ENCODE measurements around the gene DPH1.

Gene DPH1

DNA sequence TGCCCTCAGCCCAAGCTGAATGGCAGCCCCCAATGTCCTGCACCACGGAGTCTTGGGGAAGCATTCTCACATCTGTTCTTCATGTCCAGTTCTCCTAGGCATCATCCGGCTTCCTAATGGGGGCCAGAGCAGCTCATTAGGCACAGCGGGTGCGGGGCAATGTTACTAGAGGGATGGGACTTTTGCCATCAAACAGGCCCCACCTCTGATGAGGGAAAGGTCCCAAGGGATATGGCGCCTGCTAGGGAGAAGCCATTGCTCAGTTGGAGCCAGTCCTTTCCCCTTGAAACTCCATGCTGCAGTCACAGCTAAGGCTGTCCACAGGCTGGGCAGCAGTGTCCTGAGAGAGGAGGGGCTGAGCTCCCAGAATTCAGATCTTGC is 1.7 kb upstream of the DPH1 start:
- no peak for DNase-seq

DNA sequence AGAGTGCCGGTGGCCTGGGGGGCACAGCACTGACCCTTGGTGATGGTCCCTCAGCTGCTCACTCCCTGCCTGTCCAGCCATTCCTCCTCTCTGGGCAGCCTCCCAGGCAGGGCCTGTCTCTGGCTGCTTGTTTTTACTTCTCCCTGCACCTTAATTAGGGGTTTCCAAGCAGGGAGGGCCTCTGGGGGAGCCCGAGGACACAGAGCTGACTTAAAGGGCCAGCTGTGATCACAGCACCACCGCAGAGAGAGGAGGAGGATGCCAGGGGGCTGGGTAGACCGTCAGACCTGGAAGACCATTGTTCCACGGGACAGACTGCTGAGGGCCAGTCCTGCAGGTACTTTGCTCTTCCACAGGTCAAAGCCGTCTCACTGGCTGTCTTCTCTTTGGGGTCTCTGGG is 1.2 kb upstream of the DPH1 start:
- no peak for DNase-seq

DNA sequence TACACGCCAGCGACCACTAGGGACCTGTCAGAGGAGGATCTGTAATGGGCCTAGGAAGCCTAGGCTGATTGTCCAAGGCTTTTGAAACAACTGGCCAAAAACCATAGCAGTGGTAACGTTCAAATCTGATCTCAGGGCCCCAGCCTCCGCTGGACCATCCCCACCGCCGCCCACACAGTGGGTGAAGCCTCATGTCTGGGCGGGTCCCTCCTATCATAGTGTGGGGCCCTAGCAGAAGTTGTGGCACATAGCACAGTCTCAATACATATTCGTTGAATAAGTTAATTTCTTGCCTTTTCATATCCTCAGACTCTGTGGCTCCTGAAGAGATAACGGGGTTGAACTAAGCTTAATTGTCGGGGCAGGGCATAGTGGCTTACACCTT is 818 bp downstream of the DPH1 start:
- DNase-seq, result no peak

DNA sequence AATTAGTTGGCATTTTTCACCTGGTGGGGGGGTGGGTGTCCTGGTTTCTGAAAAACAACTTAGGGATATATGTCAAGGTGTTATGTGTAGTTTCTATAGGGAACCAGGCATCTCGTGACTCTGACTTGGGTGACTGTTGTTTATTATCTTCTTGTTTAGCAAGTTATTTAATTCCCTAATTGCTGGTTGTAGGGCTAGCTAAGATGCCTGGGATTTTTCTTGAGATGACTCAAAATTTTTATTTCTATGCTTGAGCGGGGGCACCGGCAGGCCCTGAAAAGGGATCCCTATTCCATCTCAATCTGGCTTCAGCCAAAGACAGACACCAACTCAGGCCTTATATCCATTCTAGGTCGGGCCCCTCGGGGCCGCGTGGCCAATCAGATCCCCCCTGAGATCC is 3.2 kb downstream of the DPH1 start:
- DNase-seq, result no peak

DNA sequence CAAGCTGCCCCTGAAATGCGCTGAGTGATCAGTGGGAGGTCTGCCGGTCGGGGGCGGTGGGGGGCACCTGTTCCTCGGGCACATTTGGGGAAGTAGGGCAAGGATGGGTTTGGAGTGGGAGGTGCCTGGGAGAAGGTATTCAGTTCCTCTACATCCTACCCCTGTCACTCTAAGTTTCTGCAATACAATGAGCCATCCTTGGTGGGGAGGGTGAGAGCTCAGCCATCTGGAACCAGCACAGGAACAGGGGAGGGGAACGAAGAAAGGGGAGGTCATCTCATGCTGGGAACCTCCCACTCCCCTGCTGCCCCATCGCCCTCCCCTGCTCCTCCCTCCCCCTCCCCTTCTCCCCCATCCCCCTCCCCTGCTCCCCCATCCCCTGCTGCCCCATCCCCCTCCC is 4.2 kb downstream of the DPH1 start:
- DNase-seq, result no peak

DNA sequence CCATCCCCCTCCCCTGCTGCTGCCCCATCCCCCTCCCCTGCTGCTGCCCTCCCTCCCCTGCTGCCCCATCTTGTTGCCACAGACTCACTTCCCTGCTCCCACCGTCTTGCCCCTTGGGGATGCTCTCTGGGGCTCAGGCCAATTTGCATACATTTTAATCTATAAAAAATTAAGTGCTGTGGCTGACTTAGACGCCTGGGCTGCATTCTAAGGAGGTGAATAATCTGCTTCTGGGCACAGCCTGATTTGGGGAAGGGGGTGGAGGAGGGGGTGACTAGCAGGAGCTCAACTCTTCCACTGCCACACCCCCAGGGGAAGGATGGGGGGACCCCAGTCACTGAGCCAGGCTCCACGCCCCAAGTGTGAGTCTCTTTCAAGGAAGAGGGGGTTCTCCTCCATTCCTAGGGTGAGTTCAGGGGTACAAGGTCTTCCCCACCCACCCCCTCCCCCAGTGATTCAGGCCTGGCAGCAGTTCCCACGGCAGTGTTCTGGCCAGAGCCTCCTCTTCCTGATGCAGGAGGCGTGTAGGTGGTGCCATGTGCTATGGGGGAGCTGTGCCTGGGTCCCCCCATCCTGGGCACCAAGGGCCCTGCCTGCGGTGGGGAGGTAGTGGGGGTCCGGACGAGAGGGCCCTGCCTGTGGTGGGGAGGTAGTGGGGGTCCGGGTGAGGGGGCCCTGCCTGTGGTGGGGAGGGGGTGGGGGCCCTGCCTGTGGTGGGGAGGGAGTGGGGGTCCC is 5.0 kb downstream of the DPH1 start:
- DNase-seq, result no peak

DNA sequence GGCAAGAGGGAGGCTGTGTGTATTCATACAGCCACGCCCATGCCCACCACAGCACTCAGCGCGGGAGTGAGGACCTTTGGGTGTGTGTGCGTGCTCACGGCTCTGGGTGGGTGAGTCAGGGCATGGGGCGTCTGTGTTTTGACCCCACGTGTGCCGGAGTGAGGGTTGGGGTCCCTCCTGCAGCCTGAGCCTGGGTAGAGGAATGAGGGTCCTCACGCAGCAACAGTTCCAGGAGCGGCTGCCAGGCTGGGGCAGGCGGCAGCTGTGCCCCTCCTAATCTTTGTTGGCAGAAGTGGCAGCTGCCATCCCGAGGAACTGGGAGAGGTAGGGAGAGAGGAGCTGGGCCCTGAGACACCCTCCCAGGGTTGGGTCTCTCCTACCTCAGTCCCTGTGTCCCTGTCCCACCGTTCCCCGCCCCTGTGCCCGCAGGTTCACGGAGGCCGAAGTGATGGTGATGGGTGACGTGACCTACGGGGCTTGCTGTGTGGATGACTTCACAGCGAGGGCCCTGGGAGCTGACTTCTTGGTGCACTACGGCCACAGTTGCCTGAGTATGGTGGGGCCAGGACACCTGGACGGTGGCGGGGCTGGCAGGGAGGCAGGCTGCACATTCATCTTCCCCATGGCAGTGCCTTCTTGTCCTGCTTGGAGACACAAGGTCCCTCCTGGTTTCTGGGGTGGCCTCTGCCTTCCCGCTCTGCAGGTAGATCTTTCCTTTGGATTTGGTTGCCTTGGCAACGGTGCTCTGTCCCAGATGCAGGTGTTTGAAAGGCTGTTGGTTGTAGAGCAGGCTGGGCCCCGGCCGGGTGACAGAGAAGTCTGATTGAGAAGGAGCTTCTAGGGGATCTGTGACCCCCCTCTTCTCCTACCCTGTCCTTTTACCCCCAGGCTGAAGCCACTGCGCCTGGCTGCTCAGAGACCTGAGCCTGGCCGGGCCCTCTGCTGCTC is 5.9 kb downstream of the DPH1 start:
- no peak for DNase-seq

DNA sequence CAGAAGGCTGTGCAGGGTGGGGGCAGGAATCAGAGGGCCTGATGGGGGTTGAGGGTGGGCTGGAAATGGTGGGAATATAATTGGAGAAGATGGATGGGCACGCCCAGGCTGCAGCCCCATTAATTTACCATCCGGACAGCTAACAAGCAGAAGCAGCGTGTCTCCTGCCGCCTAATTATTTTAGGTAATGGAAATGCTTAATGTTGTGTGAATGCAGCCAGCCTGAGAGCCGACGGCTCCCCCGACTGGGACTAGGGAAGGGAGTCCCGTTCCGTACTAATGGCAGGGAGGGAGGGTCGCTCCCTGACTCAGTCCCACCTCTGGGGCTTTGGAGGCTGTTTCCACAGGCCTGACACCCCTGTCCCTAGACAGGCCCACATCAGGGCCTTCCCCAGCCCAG is 7.2 kb downstream of the DPH1 start:
- DNase-seq, result no peak

DNA sequence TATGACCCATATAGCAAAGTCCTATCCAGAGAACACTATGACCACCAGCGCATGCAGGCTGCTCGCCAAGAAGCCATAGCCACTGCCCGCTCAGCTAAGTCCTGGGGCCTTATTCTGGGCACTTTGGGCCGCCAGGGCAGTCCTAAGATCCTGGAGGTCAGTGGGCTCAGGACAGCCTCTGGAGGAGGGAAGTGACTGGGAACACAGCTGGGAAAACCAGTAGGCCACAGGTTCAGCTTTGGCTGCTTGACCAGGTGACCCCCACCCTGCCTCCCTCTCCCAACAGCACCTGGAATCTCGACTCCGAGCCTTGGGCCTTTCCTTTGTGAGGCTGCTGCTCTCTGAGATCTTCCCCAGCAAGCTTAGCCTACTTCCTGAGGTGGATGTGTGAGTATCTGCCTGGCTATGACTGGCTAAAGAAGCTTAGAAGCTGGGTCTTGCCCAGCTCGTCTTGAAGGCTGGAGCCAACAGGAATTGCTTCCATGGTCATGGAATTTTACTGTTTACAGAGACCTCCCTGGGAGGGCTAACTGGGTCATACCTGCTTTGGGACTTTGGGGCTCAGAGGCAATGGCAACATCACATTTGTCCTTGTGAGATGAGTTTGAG is 10.4 kb downstream of the DPH1 start:
- DNase-seq, result no peak

DNA sequence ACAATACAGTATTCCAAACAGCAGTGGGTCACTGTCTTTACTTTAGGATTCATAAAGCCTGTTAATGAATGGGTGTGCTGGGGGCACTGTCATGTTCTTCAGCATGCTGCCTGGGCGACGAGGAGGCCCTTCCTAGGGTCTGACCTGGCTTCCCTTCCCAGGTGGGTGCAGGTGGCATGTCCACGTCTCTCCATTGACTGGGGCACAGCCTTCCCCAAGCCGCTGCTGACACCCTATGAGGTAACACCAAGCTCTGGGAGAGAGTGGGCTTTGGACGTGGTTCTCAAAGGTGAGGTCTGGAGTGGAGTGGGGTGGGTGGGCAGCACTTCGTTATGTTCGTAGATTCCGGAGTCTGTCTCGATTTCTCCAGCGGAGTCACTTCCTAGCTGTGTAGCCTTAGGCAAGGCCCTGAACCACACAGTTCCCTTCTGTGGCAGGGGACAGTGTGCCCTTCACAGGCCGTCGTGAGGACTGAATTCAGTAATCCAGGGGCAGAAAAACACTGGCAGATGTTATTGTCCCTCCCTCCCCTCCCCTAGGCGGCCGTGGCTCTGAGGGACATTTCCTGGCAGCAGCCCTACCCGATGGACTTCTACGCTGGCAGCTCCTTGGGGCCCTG is 11.1 kb downstream of the DPH1 start:
- DNase-seq, result no peak

DNA sequence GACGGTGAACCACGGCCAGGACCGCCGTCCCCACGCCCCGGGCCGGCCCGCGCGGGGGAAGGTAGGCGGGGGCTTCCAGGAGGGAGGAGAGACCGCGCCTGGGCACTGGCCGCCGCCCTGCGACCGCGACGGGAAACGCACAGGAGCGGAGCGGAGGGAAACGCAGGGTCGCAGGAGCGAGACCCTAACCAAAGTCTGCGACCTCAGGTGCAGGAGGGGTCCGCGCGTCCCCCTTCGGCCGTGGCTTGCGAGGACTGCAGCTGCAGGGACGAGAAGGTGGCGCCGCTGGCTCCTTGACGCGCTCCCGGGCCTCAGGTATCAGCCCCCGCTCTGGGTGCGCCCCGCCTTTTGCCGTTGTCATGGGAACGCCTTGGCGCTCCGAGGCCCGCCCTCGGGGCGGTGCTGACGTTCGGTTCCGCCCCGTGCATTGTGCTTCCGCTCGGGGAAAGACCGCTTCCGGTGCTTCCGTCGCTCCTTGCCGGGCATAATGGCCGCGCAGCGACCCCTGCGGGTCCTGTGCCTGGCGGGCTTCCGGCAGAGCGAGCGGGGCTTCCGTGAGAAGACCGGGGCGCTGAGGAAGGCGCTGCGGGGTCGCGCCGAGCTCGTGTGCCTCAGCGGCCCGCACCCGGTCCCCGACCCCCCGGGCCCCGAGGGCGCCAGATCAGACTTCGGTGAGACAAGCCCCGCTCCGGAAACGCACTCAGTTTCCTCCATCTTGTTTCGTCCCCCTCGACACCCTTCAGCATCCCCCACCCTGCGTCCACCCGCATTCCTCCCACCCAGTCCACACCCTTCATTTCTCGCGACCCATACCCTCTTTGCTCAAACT is 11.8 kb downstream of the DPH1 start, which contains the start of gene OVCA2:
OVCA2 (plus strand) TSS at position 462 of the 829 bp plus-strand sequence; CDS start at position 488, 26 bp downstream.
- DNase-seq, result peak; percentile 81

DNA sequence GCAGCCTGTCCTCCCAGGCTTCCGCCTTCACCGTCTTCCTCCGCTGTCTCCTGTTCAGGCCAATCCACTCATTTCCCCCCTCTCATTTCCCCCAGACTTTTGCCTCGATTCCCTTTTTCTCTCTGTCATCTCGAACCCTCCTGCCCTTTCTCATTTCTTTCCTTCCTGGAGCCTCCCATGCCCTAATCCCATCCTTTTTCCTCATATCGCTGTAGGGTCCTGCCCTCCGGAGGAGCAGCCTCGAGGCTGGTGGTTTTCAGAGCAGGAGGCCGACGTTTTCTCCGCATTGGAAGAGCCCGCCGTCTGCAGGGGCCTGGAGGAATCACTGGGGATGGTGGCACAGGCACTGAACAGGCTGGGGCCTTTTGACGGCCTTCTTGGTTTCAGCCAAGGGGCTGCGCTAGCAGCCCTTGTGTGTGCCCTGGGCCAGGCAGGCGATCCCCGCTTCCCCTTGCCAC is 12.5 kb downstream of the DPH1 start:
- DNase-seq, result no peak

DNA sequence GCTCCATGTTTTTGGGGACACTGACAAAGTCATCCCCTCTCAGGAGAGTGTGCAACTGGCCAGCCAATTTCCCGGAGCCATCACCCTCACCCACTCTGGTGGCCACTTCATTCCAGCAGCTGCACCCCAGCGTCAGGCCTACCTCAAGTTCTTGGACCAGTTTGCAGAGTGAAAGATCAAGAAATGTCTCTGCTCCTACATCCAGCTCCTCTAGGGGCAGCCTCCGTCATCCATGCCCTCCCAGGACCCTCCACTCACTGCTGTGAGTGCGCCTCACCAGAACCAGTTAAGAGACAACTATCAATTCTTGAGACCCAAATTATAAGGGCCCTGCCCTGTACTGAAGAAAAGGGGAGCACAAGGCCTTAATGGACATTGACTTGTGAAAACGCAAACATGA is 13.0 kb downstream of the DPH1 start:
- no peak for DNase-seq

DNA sequence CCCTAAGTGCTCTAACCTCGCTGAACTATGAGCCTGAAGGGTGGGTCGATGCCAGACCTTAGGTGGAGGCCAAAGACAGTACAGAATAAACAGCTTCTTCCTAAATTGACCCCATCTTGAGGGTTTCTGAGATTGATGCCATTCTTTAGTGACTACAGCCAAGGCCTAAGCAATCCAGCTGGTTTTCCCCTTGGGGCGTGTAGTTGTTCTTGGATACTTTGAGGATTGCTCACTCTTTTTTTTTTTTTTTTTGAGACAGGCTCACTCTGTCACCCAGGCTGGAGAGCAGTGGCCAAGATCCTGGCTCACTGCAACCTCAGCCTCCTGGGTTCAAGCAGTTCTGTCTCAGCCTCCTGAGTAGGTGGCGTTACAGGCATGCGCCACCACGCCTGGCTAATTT is 13.8 kb downstream of the DPH1 start:
- no peak for DNase-seq

DNA sequence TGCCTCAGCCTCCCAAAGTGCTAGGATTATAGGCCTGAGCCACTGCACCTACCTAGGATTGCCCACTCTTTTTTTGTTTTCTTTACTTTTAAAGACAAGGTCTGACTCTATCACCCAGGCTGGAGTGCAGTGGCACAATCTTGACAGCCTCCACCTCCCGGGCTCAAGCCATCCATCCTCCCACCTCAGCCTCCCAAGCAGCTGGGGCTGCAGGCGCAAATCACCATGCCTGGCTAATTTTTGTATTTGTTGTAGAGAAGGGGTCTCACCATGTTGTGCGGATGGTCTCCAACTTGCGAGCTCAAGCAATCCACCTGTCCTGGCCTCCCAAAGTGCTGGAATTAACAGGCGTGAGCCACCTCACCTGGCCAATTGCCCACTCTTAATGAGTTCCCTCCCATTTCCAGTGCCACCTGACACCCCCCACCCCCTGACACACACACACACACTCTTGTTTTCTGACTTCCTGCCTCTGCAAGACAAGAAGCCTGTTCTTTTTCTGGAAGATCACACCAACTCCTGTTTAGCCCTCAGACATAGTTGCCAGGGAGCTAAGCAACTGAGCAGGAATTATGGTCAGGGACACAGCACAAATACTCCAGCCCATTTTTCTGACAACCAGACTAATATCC is 14.4 kb downstream of the DPH1 start:
- DNase-seq, result no peak

DNA sequence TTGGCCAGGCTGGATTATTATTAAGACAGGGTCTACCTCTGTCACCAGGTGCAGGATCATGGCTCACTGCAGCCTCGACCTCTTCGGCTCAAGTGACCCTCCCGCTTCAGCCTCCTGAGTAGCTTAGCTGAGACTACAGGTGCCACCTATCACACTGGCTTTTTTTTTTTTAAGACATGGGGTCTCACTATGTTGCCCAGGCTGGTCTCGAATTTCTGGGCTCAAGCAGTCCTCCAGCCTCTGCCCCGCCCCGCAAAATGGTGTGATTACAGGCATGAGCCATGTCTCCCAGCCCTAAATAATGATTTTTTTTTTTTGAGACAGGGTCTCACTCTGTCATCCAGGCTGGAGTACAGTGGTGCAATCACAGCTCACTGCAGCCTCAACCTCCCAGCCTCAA is 17.6 kb downstream of the DPH1 start:
- no peak for DNase-seq

DNA sequence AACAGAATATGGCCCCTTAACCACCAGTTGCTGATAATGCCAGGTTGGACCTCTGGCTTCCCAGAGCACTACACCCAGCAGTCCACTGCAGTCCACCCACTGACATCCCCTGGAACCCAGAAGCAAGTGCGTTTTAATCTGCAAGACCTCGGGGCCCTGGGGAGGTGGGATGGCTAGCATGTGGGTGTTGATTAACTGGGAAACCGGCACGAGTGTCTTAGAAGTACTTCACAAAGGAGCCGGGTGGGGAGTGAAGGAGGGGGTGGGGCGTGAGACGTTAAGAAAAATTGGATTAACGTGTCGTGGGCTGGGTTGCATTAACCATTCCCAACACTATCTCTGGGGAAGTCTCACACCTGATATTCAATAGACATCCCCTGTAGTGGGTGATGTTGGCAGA is 18.9 kb downstream of the DPH1 start:
- DNase-seq, result no peak

DNA sequence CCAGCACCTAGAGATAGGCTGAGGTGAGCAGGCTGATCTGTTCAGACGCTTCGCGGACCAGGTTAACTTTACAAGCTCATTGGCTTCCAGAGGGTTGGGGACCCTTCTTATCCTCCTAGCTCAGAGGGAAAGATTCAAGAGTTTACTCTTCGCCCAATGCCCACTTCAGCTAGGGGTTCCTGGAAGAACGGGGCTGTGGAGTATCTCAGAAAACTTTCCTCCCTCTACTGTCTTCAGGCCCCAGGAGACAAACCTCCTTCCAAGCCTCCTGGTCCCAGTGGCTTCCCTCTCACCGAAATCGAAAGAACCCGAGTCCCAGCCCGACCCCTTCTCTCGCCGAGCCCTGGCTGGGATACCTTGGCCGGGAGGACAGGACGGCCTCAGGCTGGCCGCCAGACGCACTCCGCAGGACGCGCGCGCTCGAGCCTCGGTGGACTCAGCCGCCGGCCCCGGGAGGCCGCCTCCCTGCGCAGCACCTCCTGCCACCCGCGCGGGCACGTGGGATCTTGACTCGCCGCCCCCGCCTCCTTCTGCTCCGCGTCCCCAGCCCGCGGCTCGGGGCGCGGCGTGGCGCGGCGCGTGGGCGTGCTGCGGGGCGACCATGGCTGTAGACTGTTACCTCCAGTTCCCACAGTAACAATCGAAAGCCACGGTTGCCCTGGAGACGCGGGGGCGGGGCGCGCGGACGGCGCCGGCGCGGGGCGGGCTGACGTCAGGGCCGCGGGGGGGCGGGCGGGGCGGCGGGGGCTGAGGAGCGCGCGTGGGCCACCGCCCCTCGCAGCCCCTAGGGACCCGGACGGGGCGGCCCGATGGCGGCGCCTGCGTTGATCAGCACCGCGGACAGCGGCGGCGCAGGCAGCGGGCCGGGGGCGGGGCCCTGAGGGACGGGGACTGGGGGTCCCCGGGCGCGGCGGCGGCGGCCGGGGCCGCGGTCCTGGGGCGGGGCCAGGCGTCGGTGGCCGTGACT is 19.7 kb downstream of the DPH1 start:
- no peak for DNase-seq

DNA sequence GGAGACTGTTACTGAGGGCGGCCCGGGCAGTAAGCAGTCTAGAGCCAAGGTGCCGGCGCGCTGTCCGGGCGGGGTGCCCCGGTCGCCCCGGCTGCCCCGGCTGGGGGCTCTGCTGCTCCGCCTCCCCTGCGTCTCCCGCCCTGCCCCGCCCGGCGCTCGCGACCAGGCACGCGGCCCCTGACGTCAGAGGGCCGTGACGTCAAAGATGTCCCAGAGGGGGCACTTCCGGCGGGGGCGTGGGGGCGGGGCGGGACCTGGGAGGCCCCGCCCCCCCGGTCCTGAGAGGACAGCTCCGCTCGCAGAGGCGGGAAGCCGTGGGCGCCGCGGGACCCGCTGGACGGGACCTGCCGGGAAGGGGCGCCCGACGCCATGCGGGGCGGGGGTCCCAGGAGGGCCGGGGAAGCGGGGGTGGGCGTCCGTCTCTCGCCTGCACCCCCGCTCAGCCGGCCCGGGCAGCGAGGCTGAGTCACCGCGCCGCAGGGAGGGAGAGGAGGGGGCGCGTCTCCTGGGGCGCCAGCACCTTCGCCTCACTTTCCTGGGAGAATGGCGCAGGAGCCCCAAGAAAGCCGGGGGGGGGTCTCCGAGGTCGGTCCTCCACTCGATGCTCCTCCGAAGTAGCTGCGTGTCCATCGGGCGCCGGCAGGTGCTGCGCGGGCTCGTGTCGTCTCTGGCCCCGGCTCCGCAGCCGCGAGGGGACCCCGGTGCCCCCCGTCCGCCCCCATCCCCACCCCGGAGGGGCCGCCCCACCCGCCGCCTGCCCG is 20.5 kb downstream of the DPH1 start:
- no peak for DNase-seq
